Activated naive CD8-positive, alpha-beta T cell treated with anti-CD3 and anti-CD28 coated beads, Interleukin-2, amount 10 ng/mL, durations not matched to agents 7 days and 5 days (primary cell): ENCODE data around the gene TNS4. TPM values are rescaled to one million over a fixed set of nuclear protein-coding genes. Genes with fewer than 3 reads are reported as not detected.

Source experiments
- ATAC-seq: fragments of 150-1000 bp; cut with Tn5 transposase; one replicate; pipeline ENCODE4 v1.10.0; 2021; ENCODE audit warnings: low read depth, moderate library complexity
- POLR2A ChIA-PET: fragments of 350-600 bp; sonication (Branson Sonifier 250); formaldehyde crosslinking; loops from one replicate; lab custom pipeline; 2021; ENCODE audit warnings: antibody characterized with exemption; lab: Charles Lee
- DNase-seq: peaks from one replicate; pipeline ENCODE4 v3.0.0; 2021
- H3K27ac Mint-ChIP-seq: one replicate; pipeline ENCODE4 v1.8.0; 2022; ENCODE audit warnings: mild to moderate bottlenecking, mixed read lengths
- H3K27me3 Mint-ChIP-seq: one replicate; pipeline ENCODE4 v1.8.0; 2022; ENCODE audit warnings: mild to moderate bottlenecking, moderate library complexity, mixed read lengths
- H3K36me3 Mint-ChIP-seq: one replicate; pipeline ENCODE4 v1.8.0; 2021; ENCODE audit warnings: mild to moderate bottlenecking, mixed read lengths
- H3K4me1 Mint-ChIP-seq: one replicate; pipeline ENCODE4 v1.8.0; 2021; ENCODE audit warnings: mixed read lengths
- H3K4me3 Mint-ChIP-seq: one replicate; pipeline ENCODE4 v1.8.0; 2022; ENCODE audit warnings: mild to moderate bottlenecking, moderate library complexity, mixed read lengths
- H3K9me3 Mint-ChIP-seq: one replicate; pipeline ENCODE4 v1.8.0; 2021; ENCODE audit warnings: mixed read lengths
- total RNA-seq, 2 experiments: library from RNA; stranded (reverse); gene quantifications; one replicate each; pipeline ENCODE4 v1.2.3, GENCODE V29; 2021

The TNS4 gene
- total RNA-seq, 2 experiments from 2014 or later, result 9.0 to 9.7 TPM

DNA sequence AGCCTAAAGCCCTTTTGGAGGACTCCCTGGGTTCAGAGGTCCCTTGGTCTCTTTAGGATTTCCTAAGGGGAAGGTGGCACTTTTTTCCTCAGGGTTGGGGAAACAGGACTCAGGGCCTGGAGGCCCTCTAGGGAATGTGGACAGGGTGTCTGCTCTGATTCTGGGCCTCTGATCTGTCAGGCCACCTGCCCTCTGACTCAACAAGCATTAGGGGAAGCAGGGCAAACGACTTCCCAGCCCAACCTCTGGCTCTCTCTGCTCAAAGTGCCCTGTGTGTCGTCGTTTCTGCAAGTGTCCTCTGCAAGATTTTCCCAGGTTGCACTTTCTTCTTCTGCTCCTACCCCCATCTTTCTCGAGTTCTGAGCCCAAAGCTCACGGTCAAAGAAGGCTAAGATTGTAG is 64.8 kb downstream of the TNS4 start:
- H3K9me3 Mint-ChIP-seq, result no peaks in the 10 kb centered on the region
- no peak overlapping the region for H3K4me3 Mint-ChIP-seq
- POLR2A ChIA-PET, result interaction anchor here (1.5 to 1.6 kb wide), 3 partner anchors 10 to 18 kb away, joined by 4 to 11 read pairs (median 11); partner anchors contain the start of gene TOP2A
- peaks cover 6% of the 10 kb centered on the region for H3K27me3 Mint-ChIP-seq
- ATAC-seq (no peak), DNase-seq (no peak)
- no peak overlapping the region for H3K27ac Mint-ChIP-seq
- peaks cover 14% of the 10 kb centered on the region for H3K4me1 Mint-ChIP-seq
- no peaks in the 10 kb centered on the region for H3K36me3 Mint-ChIP-seq

DNA sequence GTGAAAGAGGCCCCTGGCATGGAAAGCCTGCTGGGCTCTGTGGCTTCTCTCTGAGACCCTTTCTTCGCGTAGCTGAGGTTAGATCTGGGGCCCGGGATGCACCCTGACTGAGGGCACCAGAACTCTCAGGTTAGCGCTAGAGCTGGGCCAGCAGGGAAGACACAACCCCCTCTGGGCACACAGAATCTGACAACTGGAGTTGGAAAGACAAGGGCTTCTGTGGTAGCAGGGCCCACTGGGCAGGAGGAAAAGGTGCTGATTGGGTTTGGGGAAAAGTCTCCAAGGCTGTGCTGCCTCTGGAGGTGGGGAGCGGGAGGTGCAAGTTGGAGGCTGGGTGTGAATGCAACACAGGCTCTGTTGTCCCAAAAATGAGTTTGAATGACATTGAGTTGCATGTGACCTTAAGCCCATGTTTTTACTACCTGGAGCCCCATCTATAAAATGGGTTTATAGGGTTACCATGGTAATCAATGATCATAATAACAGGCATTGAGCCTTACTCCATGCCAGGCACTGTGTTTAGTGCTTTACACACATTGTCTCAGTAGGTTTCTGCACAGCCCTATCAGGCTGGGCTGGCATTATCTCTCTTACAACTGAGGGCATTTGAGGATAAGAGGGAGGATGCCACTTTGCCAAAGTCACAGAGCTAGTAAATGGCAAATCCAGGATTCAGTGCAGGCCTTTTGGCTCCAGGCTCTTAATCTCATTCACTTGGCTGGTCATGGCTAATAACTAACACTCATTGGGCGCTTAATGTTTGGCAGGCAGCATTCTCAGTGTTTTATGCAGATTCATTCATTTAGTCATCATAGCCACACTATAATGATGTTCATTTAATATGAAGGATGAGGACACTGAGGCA is 67.6 kb downstream of the TNS4 start:
- POLR2A ChIA-PET, result interaction anchor here (1.9 kb wide), 1 partner anchor 16 kb away, joined by 8 read pairs; the partner anchor contains the start of gene TOP2A
- no peaks in the 10 kb centered on the region for H3K9me3 Mint-ChIP-seq
- H3K4me3 Mint-ChIP-seq, result no peak overlapping the region
- ATAC-seq (peak; percentile 59), DNase-seq (no peak)
- H3K36me3 Mint-ChIP-seq, result no peaks in the 10 kb centered on the region
- no peak overlapping the region for H3K27ac Mint-ChIP-seq
- H3K27me3 Mint-ChIP-seq, result peaks cover 15% of the 10 kb centered on the region
- peaks cover 14% of the 10 kb centered on the region for H3K4me1 Mint-ChIP-seq

DNA sequence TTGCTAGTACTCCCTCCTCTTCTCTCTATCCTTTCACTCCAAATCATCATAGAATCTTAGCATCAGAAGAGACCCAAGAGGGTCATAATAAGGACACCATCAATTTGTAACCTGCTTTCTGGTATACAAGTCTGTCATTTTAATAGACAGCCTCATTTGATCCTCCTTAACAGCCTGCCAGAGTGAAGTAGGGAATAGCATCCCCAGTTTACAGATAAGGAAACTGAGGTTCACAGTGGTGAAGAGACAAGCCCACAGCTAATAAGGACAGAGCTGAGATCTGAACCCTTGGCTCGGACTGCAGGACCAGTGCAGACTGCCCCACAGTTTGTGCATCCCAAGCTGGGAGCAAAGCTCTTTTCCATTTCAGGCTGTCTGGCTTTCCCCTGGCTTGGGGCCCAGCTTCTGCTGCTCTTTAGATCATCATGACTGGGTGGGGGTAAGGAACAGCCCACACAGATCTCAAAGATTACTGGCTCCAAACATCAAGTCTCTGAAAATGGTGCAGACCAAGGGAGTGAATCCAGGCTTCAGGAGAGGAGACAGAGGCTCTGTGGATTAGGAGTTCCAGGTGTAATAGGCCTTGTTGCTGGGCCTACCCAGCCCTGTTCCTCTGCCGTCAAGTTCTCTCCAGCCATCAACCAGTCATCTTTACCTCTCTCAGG is 68.4 kb downstream of the TNS4 start:
- Mint-ChIP-seq H3K9me3 (no peaks in the 10 kb centered on the region), H3K27ac (no peak overlapping the region), H3K36me3 (peaks cover 1% of the 10 kb centered on the region), H3K4me3 (no peak overlapping the region), H3K27me3 (peaks cover 17% of the 10 kb centered on the region), H3K4me1 (peaks cover 15% of the 10 kb centered on the region)
- no peak for ATAC-seq
- no peak for DNase-seq
- POLR2A ChIA-PET, result interaction anchor here (1.9 kb wide), 1 partner anchor 15 kb away, joined by 8 read pairs; the partner anchor contains the start of gene TOP2A

DNA sequence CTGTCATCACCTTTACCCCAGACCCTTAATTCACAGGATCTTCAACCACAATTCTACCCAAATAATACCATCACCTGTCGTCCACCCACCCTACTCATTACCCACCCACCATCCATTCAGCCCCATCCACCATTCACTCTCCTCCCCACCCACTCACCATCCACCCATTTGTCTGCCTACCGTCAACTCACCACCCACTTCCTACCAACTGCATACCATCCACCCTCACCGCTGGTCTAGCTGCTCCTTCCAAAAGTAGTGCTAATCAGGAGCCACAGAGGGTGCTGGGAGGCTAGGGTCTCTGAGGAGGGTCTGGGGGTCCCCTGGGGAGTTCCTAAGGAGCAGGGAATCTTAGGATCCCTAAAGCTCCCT is 70.2 kb downstream of the TNS4 start:
- POLR2A ChIA-PET, result interaction anchor here (0.6 to 1.0 kb wide), 4 partner anchors 14 to 50 kb away, joined by 3 to 4 read pairs (median 4); partner anchors contain the start of gene TOP2A
- peaks cover 2% of the 10 kb centered on the region for H3K36me3 Mint-ChIP-seq
- H3K27ac Mint-ChIP-seq, result peak overlapping the region; percentile 23
- DNase-seq (peak; percentile 15), ATAC-seq (no peak)
- peaks cover 17% of the 10 kb centered on the region for H3K27me3 Mint-ChIP-seq
- peaks cover 24% of the 10 kb centered on the region for H3K4me1 Mint-ChIP-seq
- H3K4me3 Mint-ChIP-seq, result no peak overlapping the region
- H3K9me3 Mint-ChIP-seq, result no peaks in the 10 kb centered on the region

DNA sequence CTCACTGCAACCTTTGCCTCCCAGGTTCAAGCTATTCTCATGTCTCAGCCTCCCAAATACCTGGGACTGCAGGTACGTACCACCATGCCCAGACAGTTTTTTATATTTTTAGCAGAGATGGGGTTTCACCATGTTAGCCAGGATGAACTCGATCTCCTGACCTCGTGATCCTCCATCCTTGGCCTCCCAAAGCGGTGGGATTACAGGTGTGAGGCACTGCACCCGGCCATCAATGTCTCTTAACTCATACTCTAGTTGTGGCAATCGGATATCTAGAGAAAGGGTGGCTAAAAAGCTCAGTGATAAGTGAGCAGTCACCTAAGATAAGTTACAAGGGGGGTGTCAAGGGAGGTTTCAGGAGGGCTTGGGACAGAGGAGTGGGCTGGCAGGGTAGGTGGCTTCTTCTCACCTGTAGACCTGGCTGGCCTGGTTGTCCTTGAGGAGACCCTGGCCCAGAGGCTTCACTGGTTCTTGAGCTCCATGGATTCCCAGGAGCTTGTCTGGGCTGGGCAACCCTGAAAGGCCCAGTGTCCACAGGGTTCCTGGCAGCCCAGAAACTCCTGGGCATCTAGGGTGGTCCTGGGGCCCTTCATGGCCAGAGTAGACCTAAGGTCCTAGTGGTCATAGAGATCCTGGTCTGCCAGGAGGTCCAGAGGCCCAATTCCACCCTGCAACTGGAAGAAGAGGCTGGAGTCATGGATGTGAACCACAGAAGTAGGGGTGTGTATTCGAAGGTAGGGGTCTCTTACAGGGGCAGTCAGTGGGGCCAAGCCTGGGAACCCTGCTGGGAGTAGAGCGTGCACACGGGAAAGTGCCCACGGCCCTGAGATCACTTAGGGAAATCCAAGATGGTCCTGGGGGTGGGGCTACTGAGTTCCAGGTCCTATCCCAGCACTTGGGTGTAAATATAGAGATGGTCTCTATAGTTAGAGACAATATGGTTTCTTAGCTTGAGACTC is 70.9 kb downstream of the TNS4 start:
- Mint-ChIP-seq H3K9me3 (no peaks in the 10 kb centered on the region), H3K4me3 (no peak overlapping the region), H3K27me3 (peaks cover 17% of the 10 kb centered on the region), H3K27ac (peak overlapping the region; percentile 23), H3K36me3 (peaks cover 2% of the 10 kb centered on the region), H3K4me1 (peaks cover 31% of the 10 kb centered on the region)
- POLR2A ChIA-PET, result interaction anchor here (0.6 to 1.0 kb wide), 3 partner anchors 13 to 50 kb away, joined by 3 to 4 read pairs (median 3); partner anchors contain the start of gene TOP2A
- DNase-seq (peak; percentile 19), ATAC-seq (no peak)

DNA sequence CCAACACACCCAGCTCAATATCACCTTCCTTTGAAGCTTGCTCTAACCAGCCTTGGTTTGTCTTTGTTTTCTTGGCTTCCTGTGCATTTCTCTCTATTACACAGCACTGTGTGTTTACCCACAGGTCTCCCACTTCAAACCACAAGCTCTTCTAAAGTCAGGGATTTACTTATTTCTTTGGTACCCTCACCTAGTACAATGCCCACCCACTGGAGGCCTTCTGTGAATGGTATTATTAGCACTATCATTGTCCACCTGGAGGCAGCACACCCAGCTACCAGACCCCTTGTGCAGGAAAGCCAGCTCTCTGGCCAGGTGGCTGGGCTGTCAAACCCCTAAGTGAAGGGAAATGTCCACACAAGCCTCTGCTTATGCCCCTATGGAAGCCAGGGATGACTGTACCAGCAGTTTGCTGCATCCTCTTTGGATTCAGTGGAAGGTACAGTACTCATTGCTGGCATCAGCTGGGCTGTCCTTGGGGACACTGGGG is 74.4 kb downstream of the TNS4 start:
- POLR2A ChIA-PET, result interaction anchor here (0.6 to 3.4 kb wide), 16 partner anchors 10 to 139 kb away, joined by 3 to 48 read pairs (median 5); partner anchors contain the start of genes CDC6 and TOP2A
- Mint-ChIP-seq H3K27me3 (peaks cover 17% of the 10 kb centered on the region), H3K4me1 (peaks cover 38% of the 10 kb centered on the region), H3K9me3 (no peaks in the 10 kb centered on the region), H3K4me3 (peak overlapping the region; percentile 71), H3K27ac (peak overlapping the region; percentile 86), H3K36me3 (peaks cover 2% of the 10 kb centered on the region)
- DNase-seq, result peak; percentile 49
- ATAC-seq, result peak; percentile 93

Other genes starting within 250 kb of the TNS4 start
- 10 to 100 TPM; 67.9 to 75.2 TPM for gene CDC6, start 213.7 kb downstream of the TNS4 start, total RNA-seq
- 10 to 100 TPM; 51.7 to 53.6 TPM for gene RARA, start 192.4 kb downstream of the TNS4 start, total RNA-seq
- under 1 TPM in 1 of 2 experiments, not detected in 1; 0.48 TPM for gene GJD3, start 136.9 kb downstream of the TNS4 start, total RNA-seq
- 100 to 1,000 TPM; 313 to 314 TPM for gene TOP2A, start 83.7 kb downstream of the TNS4 start, total RNA-seq
- 10 to 100 TPM; 12.2 to 13.2 TPM for gene IGFBP4, start 58.2 kb downstream of the TNS4 start, total RNA-seq
- 100 to 1,000 TPM; 231 to 238 TPM for gene CCR7, start 63.8 kb upstream of the TNS4 start, total RNA-seq
- gene SMARCE1, start 146.2 kb upstream of the TNS4 start, total RNA-seq, result 100 to 1,000 TPM; 109 to 117 TPM
- not detected for gene KRT222, start 163.6 kb upstream of the TNS4 start, total RNA-seq
- gene KRT24, start 202.1 kb upstream of the TNS4 start, total RNA-seq, result not detected